ENCODE data around the gene CFAP45.

DNA sequence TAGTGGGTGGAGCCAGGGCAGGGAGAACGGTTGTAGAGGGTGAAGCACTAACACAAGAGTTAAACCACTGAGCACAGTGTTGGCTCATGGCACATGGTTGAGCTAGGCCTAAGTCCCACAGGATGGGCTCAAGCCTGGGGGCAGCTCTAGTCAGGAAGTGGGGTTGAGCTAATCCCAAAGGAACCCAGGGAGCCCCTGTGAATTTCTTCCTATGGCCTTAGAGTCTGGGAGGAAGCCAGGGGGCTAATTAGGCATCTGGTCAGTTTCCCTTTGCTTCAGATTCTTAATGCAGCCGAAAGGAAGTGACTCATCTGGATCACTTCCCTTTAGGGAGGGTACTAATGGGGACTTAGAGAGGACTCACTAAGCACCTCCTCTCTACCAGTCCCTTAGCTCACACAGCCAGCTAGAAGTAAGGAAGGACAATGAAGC is 10.1 kb downstream of the CFAP45 start:
- TF ChIP-seq, protein P1, sequence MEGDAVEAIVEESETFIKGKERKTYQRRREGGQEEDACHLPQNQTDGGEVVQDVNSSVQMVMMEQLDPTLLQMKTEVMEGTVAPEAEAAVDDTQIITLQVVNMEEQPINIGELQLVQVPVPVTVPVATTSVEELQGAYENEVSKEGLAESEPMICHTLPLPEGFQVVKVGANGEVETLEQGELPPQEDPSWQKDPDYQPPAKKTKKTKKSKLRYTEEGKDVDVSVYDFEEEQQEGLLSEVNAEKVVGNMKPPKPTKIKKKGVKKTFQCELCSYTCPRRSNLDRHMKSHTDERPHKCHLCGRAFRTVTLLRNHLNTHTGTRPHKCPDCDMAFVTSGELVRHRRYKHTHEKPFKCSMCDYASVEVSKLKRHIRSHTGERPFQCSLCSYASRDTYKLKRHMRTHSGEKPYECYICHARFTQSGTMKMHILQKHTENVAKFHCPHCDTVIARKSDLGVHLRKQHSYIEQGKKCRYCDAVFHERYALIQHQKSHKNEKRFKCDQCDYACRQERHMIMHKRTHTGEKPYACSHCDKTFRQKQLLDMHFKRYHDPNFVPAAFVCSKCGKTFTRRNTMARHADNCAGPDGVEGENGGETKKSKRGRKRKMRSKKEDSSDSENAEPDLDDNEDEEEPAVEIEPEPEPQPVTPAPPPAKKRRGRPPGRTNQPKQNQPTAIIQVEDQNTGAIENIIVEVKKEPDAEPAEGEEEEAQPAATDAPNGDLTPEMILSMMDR (conservative IDR thresholded peaks at IDR 0.05): no peak
- TF ChIP-seq EZH2 (IDR thresholded peaks at IDR 0.05; ENCODE audit: low read depth): no peak
